Astrocyte (in vitro differentiated cells and primary cell): Measurements from ENCODE around the gene DNAJB1. TPM values are rescaled to one million over a fixed set of nuclear protein-coding genes. Genes with fewer than 3 reads are reported as not detected.

Experiments
- DNase-seq: peaks from one replicate; pipeline ENCODE4 v3.0.0-alpha.2; 2010; ENCODE audit warnings: low read depth
- FAIRE-seq: peaks from 2 replicates; lab custom pipeline; 2011; peaks lifted over from hg19 to GRCh38; lab: Jason Lieb, UNC
- H2AFZ ChIP-seq: 2 replicates; pipeline ENCODE4 v1.6.0; 2012; ENCODE audit warnings: low read depth, low read length, inconsistent platforms
- H3K27ac ChIP-seq: 2 replicates; pipeline ENCODE4 v1.5.1; 2011; ENCODE audit warnings: low read depth, low read length, inconsistent platforms
- H3K27me3 ChIP-seq: 2 replicates; pipeline ENCODE4 v1.6.0; 2011; ENCODE audit warnings: low read length, inconsistent platforms; ENCODE audit not compliant: insufficient read depth
- H3K36me3 ChIP-seq: 2 replicates; pipeline ENCODE4 v1.5.1; 2011; ENCODE audit warnings: low read length, inconsistent platforms; ENCODE audit not compliant: insufficient read depth
- H3K4me1 ChIP-seq: 2 replicates; pipeline ENCODE4 v1.5.1; 2011; ENCODE audit warnings: low read length, inconsistent platforms; ENCODE audit not compliant: insufficient read depth
- H3K4me2 ChIP-seq: 2 replicates; pipeline ENCODE4 v1.6.0; 2012; ENCODE audit warnings: low read length, inconsistent platforms
- H3K4me3 ChIP-seq: 2 replicates; pipeline ENCODE4 v1.5.1; 2011; ENCODE audit warnings: low read depth, mild to moderate bottlenecking, low read length, inconsistent platforms; ENCODE audit not compliant: insufficient read depth
- H3K79me2 ChIP-seq: 2 replicates; pipeline ENCODE4 v1.6.0; 2012; ENCODE audit warnings: mild to moderate bottlenecking, low read length, inconsistent platforms; ENCODE audit not compliant: insufficient read depth
- H3K9ac ChIP-seq: 2 replicates; pipeline ENCODE4 v1.6.0; 2012; ENCODE audit warnings: mild to moderate bottlenecking, low read length, inconsistent platforms
- H3K9me3 ChIP-seq: 2 replicates; pipeline ENCODE4 v1.5.1; 2012; ENCODE audit warnings: low read depth, mild to moderate bottlenecking, low read length, inconsistent platforms; ENCODE audit not compliant: insufficient read depth
- H4K20me1 ChIP-seq: 2 replicates; pipeline ENCODE4 v1.6.0; 2012; ENCODE audit warnings: low read length, inconsistent platforms; ENCODE audit not compliant: insufficient read depth
- H3K27ac Mint-ChIP-seq: one replicate; pipeline ENCODE4 v1.8.0; 2021; ENCODE audit warnings: mild to moderate bottlenecking, mixed read lengths; ENCODE audit not compliant: unreplicated experiment
- H3K27me3 Mint-ChIP-seq: one replicate; pipeline ENCODE4 v1.8.0; 2021; ENCODE audit warnings: low read depth, mixed read lengths; ENCODE audit not compliant: unreplicated experiment
- H3K36me3 Mint-ChIP-seq: one replicate; pipeline ENCODE4 v1.8.0; 2021; ENCODE audit warnings: low read depth, mixed read lengths; ENCODE audit not compliant: unreplicated experiment
- H3K4me1 Mint-ChIP-seq: one replicate; pipeline ENCODE4 v1.8.0; 2021; ENCODE audit warnings: low read depth, mixed read lengths; ENCODE audit not compliant: unreplicated experiment
- H3K4me3 Mint-ChIP-seq: one replicate; pipeline ENCODE4 v1.8.0; 2021; ENCODE audit warnings: mild to moderate bottlenecking, moderate library complexity, mixed read lengths; ENCODE audit not compliant: unreplicated experiment
- H3K9me3 Mint-ChIP-seq: one replicate; pipeline ENCODE4 v1.8.0; 2021; ENCODE audit warnings: mild to moderate bottlenecking, mixed read lengths; ENCODE audit not compliant: unreplicated experiment
- EZH2 ChIP-seq: IDR thresholded peaks from 2 replicates; pipeline ENCODE4 v1.6.1; 2012; ENCODE audit warnings: mild to moderate bottlenecking, low read length, inconsistent platforms; ENCODE audit not compliant: insufficient read depth
- total RNA-seq: library from RNA; stranded (reverse); gene quantifications from 2 replicates; pipeline ENCODE4 v1.2.1, GENCODE V29; 2021
- TF ChIP-seq, protein P1 (sequence below): IDR thresholded peaks from 2 replicates; pipeline ENCODE4 v1.5.1; 2011; ENCODE audit warnings: low read depth, mild to moderate bottlenecking, inconsistent platforms, low read length, moderate library complexity; ENCODE audit not compliant: insufficient read depth

DNAJB1 gene
- total RNA-seq, 1 donor from 2014 or later: 105 TPM

GRCh38 chr19:14475251-14476073 is 42.7 kb downstream of the DNAJB1 start, which contains the start of gene PTGER1:
PTGER1 (minus strand) TSS chr19:14475354; CDS start chr19:14474320, 1,034 bp downstream.
- Mint-ChIP-seq H3K36me3 (peaks cover 2% of the 10 kb centered on the region), H3K9me3 (no peaks in the 10 kb centered on the region), H3K27ac (peak within 1 kb of the TSS; percentile 62), H3K4me3 (peak within 1 kb of the TSS; percentile 50), H3K27me3 (no peaks in the 10 kb centered on the region), H3K4me1 (peaks cover 10% of the 10 kb centered on the region)
- Histone ChIP-seq H3K4me3 (peak within 1 kb of the TSS; percentile 33), H2AFZ (no peak within 1 kb of the TSS), H3K27ac (no peak within 1 kb of the TSS), H3K4me1 (peaks cover 15% of the 10 kb centered on the region), H3K9ac (no peak within 1 kb of the TSS), H3K27me3 (peaks cover 11% of the 10 kb centered on the region), H3K79me2 (no peaks in the 10 kb centered on the region), H3K36me3 (peaks cover 5% of the 10 kb centered on the region), H4K20me1 (peaks cover 48% of the 10 kb centered on the region), H3K4me2 (peak within 1 kb of the TSS; percentile 58), H3K9me3 (no peaks in the 10 kb centered on the region)
- DNase-seq: no peak
- no peak for TF ChIP-seq EZH2
- TF ChIP-seq, protein P1, sequence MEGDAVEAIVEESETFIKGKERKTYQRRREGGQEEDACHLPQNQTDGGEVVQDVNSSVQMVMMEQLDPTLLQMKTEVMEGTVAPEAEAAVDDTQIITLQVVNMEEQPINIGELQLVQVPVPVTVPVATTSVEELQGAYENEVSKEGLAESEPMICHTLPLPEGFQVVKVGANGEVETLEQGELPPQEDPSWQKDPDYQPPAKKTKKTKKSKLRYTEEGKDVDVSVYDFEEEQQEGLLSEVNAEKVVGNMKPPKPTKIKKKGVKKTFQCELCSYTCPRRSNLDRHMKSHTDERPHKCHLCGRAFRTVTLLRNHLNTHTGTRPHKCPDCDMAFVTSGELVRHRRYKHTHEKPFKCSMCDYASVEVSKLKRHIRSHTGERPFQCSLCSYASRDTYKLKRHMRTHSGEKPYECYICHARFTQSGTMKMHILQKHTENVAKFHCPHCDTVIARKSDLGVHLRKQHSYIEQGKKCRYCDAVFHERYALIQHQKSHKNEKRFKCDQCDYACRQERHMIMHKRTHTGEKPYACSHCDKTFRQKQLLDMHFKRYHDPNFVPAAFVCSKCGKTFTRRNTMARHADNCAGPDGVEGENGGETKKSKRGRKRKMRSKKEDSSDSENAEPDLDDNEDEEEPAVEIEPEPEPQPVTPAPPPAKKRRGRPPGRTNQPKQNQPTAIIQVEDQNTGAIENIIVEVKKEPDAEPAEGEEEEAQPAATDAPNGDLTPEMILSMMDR: no peak
- FAIRE-seq: no peak

GRCh38 chr19:14474827-14475226 is 43.4 kb downstream of the DNAJB1 start:
- no peaks in the 10 kb centered on the region for H3K9me3 ChIP-seq
- H3K4me1 ChIP-seq: peaks cover 12% of the 10 kb centered on the region
- H3K9ac ChIP-seq: no peak overlapping the region
- H3K36me3 ChIP-seq: peaks cover 5% of the 10 kb centered on the region
- DNase-seq: no peak
- Mint-ChIP-seq H3K27ac (no peak overlapping the region), H3K4me1 (peaks cover 10% of the 10 kb centered on the region), H3K4me3 (peak overlapping the region; percentile 50), H3K27me3 (no peaks in the 10 kb centered on the region), H3K36me3 (peaks cover 2% of the 10 kb centered on the region), H3K9me3 (no peaks in the 10 kb centered on the region)
- peaks cover 11% of the 10 kb centered on the region for H3K27me3 ChIP-seq
- TF ChIP-seq, protein P1: no peak
- TF ChIP-seq EZH2: no peak
- H3K27ac ChIP-seq: no peak overlapping the region
- no peaks in the 10 kb centered on the region for H3K79me2 ChIP-seq
- H4K20me1 ChIP-seq: peaks cover 44% of the 10 kb centered on the region
- H3K4me3 ChIP-seq: peak overlapping the region; percentile 33
- H2AFZ ChIP-seq: no peak overlapping the region
- peak overlapping the region; percentile 58 for H3K4me2 ChIP-seq
- FAIRE-seq: no peak
